HUES6 (cell line): Measurements from ENCODE around the gene RIPOR2.

ENCODE experiments used
- H3K27ac ChIP-seq: 2 replicates; pipeline ENCODE4 v1.7.0; 2013; ENCODE audit warnings: low read depth, mild to moderate bottlenecking, low read length, inconsistent platforms
- H3K27me3 ChIP-seq: 2 replicates; pipeline ENCODE4 v1.6.1; 2013; ENCODE audit warnings: low read length; ENCODE audit not compliant: control insufficient read depth, insufficient read depth
- H3K36me3 ChIP-seq: 2 replicates; pipeline ENCODE4 v1.6.1; 2013; ENCODE audit warnings: low read length; ENCODE audit not compliant: control insufficient read depth, insufficient read depth
- H3K4me1 ChIP-seq: 2 replicates; pipeline ENCODE4 v1.6.1; 2013; ENCODE audit warnings: low read length; ENCODE audit not compliant: control insufficient read depth, insufficient read depth
- H3K4me3 ChIP-seq: 2 replicates; pipeline ENCODE4 v1.5.1; 2013; ENCODE audit warnings: low read depth, low read length
- H3K9ac ChIP-seq: one replicate; pipeline ENCODE4 v1.6.1; 2013; ENCODE audit warnings: mild to moderate bottlenecking, low read length
- H3K9me3 ChIP-seq: 2 replicates; pipeline ENCODE4 v1.6.1; 2013; ENCODE audit warnings: low read depth, low read length; ENCODE audit not compliant: control insufficient read depth, insufficient read depth

The RIPOR2 gene

GRCh38 chr6:24874128-24874527 is 61.6 kb downstream of the RIPOR2 start:
- Histone ChIP-seq H3K9me3 (no peaks in the 10 kb centered on the region; the same call in 1 of the 2 replicates), H3K27me3 (no peaks in the 10 kb centered on the region), H3K36me3 (no peaks in the 10 kb centered on the region), H3K4me1 (peaks cover 39% of the 10 kb centered on the region), H3K9ac (no peak overlapping the region), H3K27ac (no peak overlapping the region), H3K4me3 (no peak overlapping the region)

- Histone ChIP-seq H3K36me3 (no peaks in the 10 kb centered on the region), H3K9me3 (no peaks in the 10 kb centered on the region; the same call in 1 of the 2 replicates), H3K4me1 (peaks cover 35% of the 10 kb centered on the region), H3K4me3 (no peak overlapping the region), H3K27me3 (no peaks in the 10 kb centered on the region), H3K9ac (no peak overlapping the region), H3K27ac (no peak overlapping the region)
These were observed 63.0 kb downstream of the RIPOR2 start for GRCh38 chr6:24872779-24873178.

- Histone ChIP-seq H3K36me3 (no peaks in the 10 kb centered on the region), H3K4me3 (no peak overlapping the region), H3K27me3 (no peaks in the 10 kb centered on the region), H3K4me1 (peaks cover 16% of the 10 kb centered on the region), H3K9ac (no peak overlapping the region), H3K9me3 (no peaks in the 10 kb centered on the region), H3K27ac (no peak overlapping the region)
These were observed 67.0 kb downstream of the RIPOR2 start for GRCh38 chr6:24868765-24869164.

DNA sequence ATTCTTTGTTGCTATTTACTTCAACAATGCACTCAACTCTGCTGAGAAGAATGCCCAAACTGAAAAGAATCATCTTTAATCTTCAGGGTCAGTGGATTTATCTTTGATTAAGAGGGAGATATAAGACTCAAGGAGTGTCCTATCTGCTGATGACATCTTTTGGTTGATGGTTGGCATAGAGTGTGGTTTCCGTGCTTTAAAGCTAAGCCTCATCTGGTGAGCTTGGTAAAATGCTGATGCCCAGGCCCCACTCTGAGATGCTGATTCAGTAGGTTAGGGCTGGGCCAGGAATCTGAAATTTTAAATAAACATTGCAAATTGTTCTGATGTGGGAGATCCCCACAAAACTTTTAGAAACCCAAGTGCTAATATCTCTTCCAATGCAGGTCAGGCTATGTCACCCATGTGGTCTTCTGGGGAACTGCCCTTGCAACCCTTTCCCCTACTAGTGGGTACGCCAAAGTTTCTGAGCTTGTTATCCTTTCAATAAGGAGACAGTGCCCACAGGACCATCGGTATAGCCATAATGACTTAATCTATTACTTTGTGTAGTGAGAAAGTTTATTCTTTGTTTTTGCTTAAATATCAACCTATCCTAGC is 68.6 kb downstream of the RIPOR2 start:
- Histone ChIP-seq H3K9me3 (no peaks in the 10 kb centered on the region), H3K27ac (no peak overlapping the region), H3K9ac (no peak overlapping the region), H3K4me1 (peaks cover 5% of the 10 kb centered on the region; the same call in 1 of the 2 replicates), H3K4me3 (no peak overlapping the region), H3K27me3 (no peaks in the 10 kb centered on the region), H3K36me3 (no peaks in the 10 kb centered on the region)

- Histone ChIP-seq H3K9ac (no peak overlapping the region), H3K36me3 (no peaks in the 10 kb centered on the region), H3K27ac (no peak overlapping the region), H3K9me3 (no peaks in the 10 kb centered on the region), H3K4me1 (no peaks in the 10 kb centered on the region; the same call in 1 of the 2 replicates), H3K4me3 (no peak overlapping the region), H3K27me3 (no peaks in the 10 kb centered on the region)
These were observed 70.6 kb downstream of the RIPOR2 start for GRCh38 chr6:24865161-24865560.

DNA sequence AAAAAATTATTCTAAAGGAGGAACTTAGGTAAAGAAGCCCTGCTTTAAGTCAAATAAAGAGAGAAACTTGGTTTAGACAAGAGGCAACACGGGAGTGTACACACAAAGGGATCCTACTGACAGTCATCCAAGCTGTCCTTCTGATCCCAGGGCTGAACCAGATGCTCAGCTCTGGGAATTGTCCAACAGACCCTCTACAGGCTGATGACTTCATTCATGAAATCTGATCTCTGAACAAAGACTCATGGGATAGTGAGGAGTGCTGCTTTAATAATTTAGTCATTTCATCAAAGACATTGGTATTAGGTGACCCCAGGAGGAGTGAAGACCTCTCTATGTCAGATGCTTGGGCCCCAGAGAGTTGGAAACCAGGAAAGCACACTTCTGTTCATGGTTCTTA is 71.4 kb downstream of the RIPOR2 start:
- no peaks in the 10 kb centered on the region for H3K36me3 ChIP-seq
- no peak overlapping the region for H3K4me3 ChIP-seq
- no peak overlapping the region for H3K9ac ChIP-seq
- H3K27ac ChIP-seq, result no peak overlapping the region
- no peaks in the 10 kb centered on the region for H3K9me3 ChIP-seq
- no peaks in the 10 kb centered on the region for H3K27me3 ChIP-seq
- peaks cover 6% of the 10 kb centered on the region; the same call in 1 of the 2 replicates for H3K4me1 ChIP-seq

DNA sequence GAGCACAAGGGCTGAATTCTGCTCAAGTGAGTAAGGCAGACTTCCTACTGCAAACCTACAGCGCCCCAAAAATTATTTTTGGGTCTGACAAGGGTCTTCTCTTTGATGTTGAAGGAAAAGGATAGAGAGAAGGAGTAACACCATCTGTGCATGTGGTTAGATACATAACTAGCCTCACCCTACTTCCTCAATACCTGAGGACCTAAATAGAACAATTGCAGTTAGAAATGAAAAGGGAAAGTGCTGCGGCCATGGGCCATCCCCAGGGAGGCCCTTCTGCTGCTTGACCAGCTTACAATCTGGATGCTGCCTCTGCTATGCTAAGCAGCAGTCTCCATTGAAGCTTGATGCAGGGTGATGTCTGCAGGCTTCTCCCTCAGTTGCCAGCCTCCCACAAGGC is 73.8 kb downstream of the RIPOR2 start:
- Histone ChIP-seq H3K4me3 (no peak overlapping the region), H3K27me3 (no peaks in the 10 kb centered on the region), H3K9me3 (no peaks in the 10 kb centered on the region), H3K27ac (no peak overlapping the region), H3K36me3 (no peaks in the 10 kb centered on the region), H3K4me1 (peaks cover 12% of the 10 kb centered on the region; the same call in 1 of the 2 replicates), H3K9ac (no peak overlapping the region)

- Histone ChIP-seq H3K36me3 (no peaks in the 10 kb centered on the region), H3K4me1 (peaks cover 12% of the 10 kb centered on the region; the same call in 1 of the 2 replicates), H3K27me3 (no peaks in the 10 kb centered on the region), H3K9ac (no peak overlapping the region), H3K4me3 (no peak overlapping the region), H3K9me3 (no peaks in the 10 kb centered on the region), H3K27ac (no peak overlapping the region)
These were observed 76.1 kb downstream of the RIPOR2 start for GRCh38 chr6:24859608-24860200.

- Histone ChIP-seq H3K27ac (no peak overlapping the region), H3K36me3 (no peaks in the 10 kb centered on the region), H3K9ac (no peak overlapping the region), H3K9me3 (no peaks in the 10 kb centered on the region), H3K4me3 (no peak overlapping the region), H3K27me3 (no peaks in the 10 kb centered on the region), H3K4me1 (peaks cover 12% of the 10 kb centered on the region; the same call in 1 of the 2 replicates)
These were observed 76.6 kb downstream of the RIPOR2 start for GRCh38 chr6:24859132-24859531.

DNA sequence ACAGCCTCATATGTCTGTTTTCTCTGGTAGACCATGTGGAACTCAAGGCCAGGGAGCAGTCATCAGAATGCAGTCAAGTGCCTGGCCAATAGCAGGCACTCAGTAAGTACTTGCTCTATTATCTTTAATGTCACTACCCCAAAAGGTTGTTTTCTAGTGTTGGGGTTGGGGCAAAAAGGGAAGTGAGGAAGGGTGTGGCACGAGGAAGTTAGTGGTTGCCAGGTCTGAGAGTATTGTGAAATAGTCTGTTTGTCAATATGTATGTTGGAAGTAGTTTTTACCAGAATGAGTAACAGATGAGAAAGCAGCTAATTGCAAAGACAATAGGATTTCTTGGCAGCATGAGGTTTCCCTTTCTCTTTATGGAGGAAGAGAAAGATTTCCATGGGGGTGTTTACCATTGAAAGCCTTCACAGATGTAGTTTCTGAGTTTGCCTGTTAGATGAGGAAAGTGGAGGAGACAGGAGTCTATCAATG is 77.5 kb downstream of the RIPOR2 start:
- Histone ChIP-seq H3K4me3 (no peak overlapping the region), H3K36me3 (no peaks in the 10 kb centered on the region), H3K9ac (no peak overlapping the region), H3K9me3 (no peaks in the 10 kb centered on the region), H3K27ac (no peak overlapping the region), H3K4me1 (peaks cover 12% of the 10 kb centered on the region; the same call in 1 of the 2 replicates), H3K27me3 (no peaks in the 10 kb centered on the region)

- peaks cover 12% of the 10 kb centered on the region; the same call in 1 of the 2 replicates for H3K4me1 ChIP-seq
- no peaks in the 10 kb centered on the region for H3K36me3 ChIP-seq
- H3K9ac ChIP-seq, result no peak overlapping the region
- no peaks in the 10 kb centered on the region for H3K9me3 ChIP-seq
- no peaks in the 10 kb centered on the region for H3K27me3 ChIP-seq
- no peak overlapping the region for H3K27ac ChIP-seq
- H3K4me3 ChIP-seq, result no peak overlapping the region
These were observed 78.7 kb downstream of the RIPOR2 start for GRCh38 chr6:24856901-24857670.
